GM18873 (cell line): ENCODE results near the gene COL4A6.
"Not testable (repeated sequence)": the region's sequence is repeated elsewhere in the genome, so short reads cannot be mapped to it uniquely, and the experiment has no call there.

ENCODE experiments used
- ATAC-seq: cut with Tn5 transposase; IDR thresholded peaks from one replicate; pipeline ENCODE4 v1.9.1; 2021; ENCODE audit warnings: mild to moderate bottlenecking, moderate library complexity, moderate number of reproducible peaks; ENCODE audit not compliant: unreplicated experiment, low FRiP score

COL4A6 gene

GRCh38 chrX:108438110-108438623, at the start of gene COL4A6:
TSS of gene COL4A6 (minus strand) at chrX:108438422. CDS start at chrX:108438196, 226 bp downstream.
- ATAC-seq, result no peak

- no peak for ATAC-seq
Measured at GRCh38 chrX:108485960-108486359, 47.7 kb upstream of the COL4A6 start.

- ATAC-seq, result no peak
Measured at GRCh38 chrX:108484251-108484650, 46.0 kb upstream of the COL4A6 start.

- ATAC-seq, result not testable (repeated sequence)
Measured at GRCh38 chrX:108481528-108481927, 43.3 kb upstream of the COL4A6 start.

GRCh38 chrX:108473979-108474378, 35.8 kb upstream of the COL4A6 start:
- no peak for ATAC-seq

GRCh38 chrX:108468486-108468885, 30.3 kb upstream of the COL4A6 start:
- ATAC-seq, result no peak

GRCh38 chrX:108464604-108465003, 26.4 kb upstream of the COL4A6 start:
- ATAC-seq, result no peak

GRCh38 chrX:108456971-108457477, 18.8 kb upstream of the COL4A6 start:
- ATAC-seq, result no peak

- ATAC-seq, result no peak
Measured at GRCh38 chrX:108453841-108454240, 15.6 kb upstream of the COL4A6 start.

GRCh38 chrX:108447303-108447702, 9.1 kb upstream of the COL4A6 start:
- no peak for ATAC-seq

GRCh38 chrX:108442901-108443464, 4.8 kb upstream of the COL4A6 start:
- no peak for ATAC-seq

- no peak for ATAC-seq
Measured at GRCh38 chrX:108439961-108440696, 1.9 kb upstream of the COL4A6 start.

GRCh38 chrX:108439426-108439942, 1.3 kb upstream of the COL4A6 start, which contains the start of gene COL4A5:
TSS of gene COL4A5 (plus strand) at chrX:108439838. CDS start at chrX:108440126, 288 bp downstream.
- ATAC-seq, result no peak

- no peak for ATAC-seq
Measured at GRCh38 chrX:108437349-108438109, 693 bp downstream of the COL4A6 start.

GRCh38 chrX:108435261-108435660, 3.0 kb downstream of the COL4A6 start:
- ATAC-seq, result no peak

GRCh38 chrX:108426262-108426661, 12.0 kb downstream of the COL4A6 start:
- ATAC-seq, result no peak

- no peak for ATAC-seq
Measured at GRCh38 chrX:108420481-108420880, 17.7 kb downstream of the COL4A6 start.

GRCh38 chrX:108419401-108419800, 18.8 kb downstream of the COL4A6 start:
- ATAC-seq, result no peak

GRCh38 chrX:108417257-108417656, 21.0 kb downstream of the COL4A6 start:
- no peak for ATAC-seq

- no peak for ATAC-seq
Measured at GRCh38 chrX:108415891-108416290, 22.3 kb downstream of the COL4A6 start.

GRCh38 chrX:108415146-108415545, 23.1 kb downstream of the COL4A6 start:
- no peak for ATAC-seq
